Measurements from ENCODE around the gene LMBRD2.

The LMBRD2 gene

GRCh38 chr5:36111238-36111637 lies 40.4 kb downstream of the LMBRD2 start:
- ChIA-PET CTCF (interaction anchor here (1.0 kb wide), 1 partner anchor 32 kb away, joined by 4 read pairs; no protein-coding TSS in a partner anchor), POLR2A (no interaction called here)
- no peak for TF ChIP-seq CTCF (IDR thresholded peaks at IDR 0.05; ENCODE audit: insufficient read depth, low read length, missing control alignments)
- no peak overlapping the region for H3K4me3 ChIP-seq (ENCODE audit: low read depth, low read length)
- DNase-seq (ENCODE audit: low read depth, low spot score), result no peak

- no peak for DNase-seq (ENCODE audit: low read depth, low spot score)
- no peak overlapping the region for H3K4me3 ChIP-seq (ENCODE audit: low read depth, low read length)
- TF ChIP-seq CTCF (IDR thresholded peaks at IDR 0.05; ENCODE audit: insufficient read depth, low read length, missing control alignments), result no peak
- CTCF ChIA-PET, result no interaction called here
- POLR2A ChIA-PET, result no interaction called here
Observed at GRCh38 chr5:36108758-36109460, 42.8 kb downstream of the LMBRD2 start.

GRCh38 chr5:36105819-36106218 lies 45.9 kb downstream of the LMBRD2 start:
- CTCF ChIA-PET, result interaction anchor here (2.3 kb wide), 1 partner anchor 26 kb away, joined by 8 read pairs; no protein-coding TSS in a partner anchor

GRCh38 chr5:36099748-36100147 lies 51.9 kb downstream of the LMBRD2 start:
- ChIA-PET POLR2A (no interaction called here), CTCF (interaction anchor here (3.7 kb wide), 1 partner anchor 20 kb away, joined by 15 read pairs; no protein-coding TSS in a partner anchor)
- TF ChIP-seq CTCF (IDR thresholded peaks at IDR 0.05; ENCODE audit: insufficient read depth, low read length, missing control alignments), result no peak
- DNase-seq (ENCODE audit: low read depth, low spot score), result no peak
- H3K4me3 ChIP-seq (ENCODE audit: low read depth, low read length), result no peak overlapping the region

More at GRCh38 chr5:36105819-36106218, 45.9 kb downstream of the LMBRD2 start:
- no peak overlapping the region for H3K4me3 ChIP-seq (ENCODE audit: low read depth, low read length)
- POLR2A ChIA-PET, result no interaction called here
- TF ChIP-seq CTCF (IDR thresholded peaks at IDR 0.05; ENCODE audit: insufficient read depth, low read length, missing control alignments), result no peak
- no peak for DNase-seq (ENCODE audit: low read depth, low spot score)

GRCh38 chr5:36096486-36096885 lies 55.2 kb downstream of the LMBRD2 start:
- DNase-seq (ENCODE audit: low read depth, low spot score), result no peak
- ChIA-PET CTCF (interaction anchor here (1.0 to 3.7 kb wide), 2 partner anchors 10 to 17 kb away, joined by 3 to 15 read pairs; no protein-coding TSS in a partner anchor), POLR2A (no interaction called here)
- no peak for TF ChIP-seq CTCF (IDR thresholded peaks at IDR 0.05; ENCODE audit: insufficient read depth, low read length, missing control alignments)
- no peak overlapping the region for H3K4me3 ChIP-seq (ENCODE audit: low read depth, low read length)

- POLR2A ChIA-PET, result no interaction called here
- TF ChIP-seq CTCF (IDR thresholded peaks at IDR 0.05; ENCODE audit: insufficient read depth, low read length, missing control alignments), result peak; percentile 49
- CTCF ChIA-PET, result interaction anchor here (0.9 to 4.3 kb wide), 3 partner anchors 10 to 88 kb away, joined by 3 to 33 read pairs (median 3); no protein-coding TSS in a partner anchor
- no peak for DNase-seq (ENCODE audit: low read depth, low spot score)
- H3K4me3 ChIP-seq (ENCODE audit: low read depth, low read length), result no peak overlapping the region
Observed at GRCh38 chr5:36089989-36090388, 61.7 kb downstream of the LMBRD2 start.
